ENCODE measurements around the gene ETHE1.

- TF ChIP-seq CTCF (IDR thresholded peaks at IDR 0.05; ENCODE audit: control extremely low read depth in 1 of 3, insufficient read depth in 1 of 3, low read depth in 1 of 3, low read length in 3 of 3), result no peak
- no peak for TF ChIP-seq POLR2A (IDR thresholded peaks at IDR 0.05; ENCODE audit: control extremely low read depth in 1 of 2, low read depth in 2 of 2, low read length in 2 of 2)
- TF ChIP-seq USF2 (IDR thresholded peaks at IDR 0.05; ENCODE audit: low read length), result no peak
- no peak for TF ChIP-seq JUN (IDR thresholded peaks at IDR 0.05; ENCODE audit: low read depth, low read length)
- no peak for TF ChIP-seq RAD21 (IDR thresholded peaks at IDR 0.05 in 1 of 2, conservative IDR thresholded peaks at IDR 0.05 in 1 of 2; ENCODE audit: low read depth in 2 of 2, low read length in 2 of 2)
- no peak for TF ChIP-seq EP300 (IDR thresholded peaks at IDR 0.05; ENCODE audit: borderline replicate concordance in 1 of 2, low read depth in 2 of 2, low read length in 2 of 2)
- TF ChIP-seq TEAD4 (IDR thresholded peaks at IDR 0.05; ENCODE audit: low read depth, low read length), result no peak
- TF ChIP-seq RFX5 (IDR thresholded peaks at IDR 0.05; ENCODE audit: borderline replicate concordance, low read depth, low read length), result no peak
- no peak for TF ChIP-seq ATF2 (IDR thresholded peaks at IDR 0.05; ENCODE audit: low read length)
- no peak for TF ChIP-seq POU5F1 (IDR thresholded peaks at IDR 0.05; ENCODE audit: low read depth, low read length)
- no peak for TF ChIP-seq RNF2 (IDR thresholded peaks at IDR 0.05; ENCODE audit: borderline replicate concordance, low read depth, low read length, missing control alignments, poor library complexity, severe bottlenecking)
- TF ChIP-seq MAX (IDR thresholded peaks at IDR 0.05), result no peak
- no peak for TF ChIP-seq CBX8 (IDR thresholded peaks at IDR 0.05; ENCODE audit: borderline replicate concordance, low read depth, low read length)
- TF ChIP-seq ATF3 (IDR thresholded peaks at IDR 0.05; ENCODE audit: insufficient read depth, low read depth, low read length), result no peak
These were observed 55.9 kb downstream of the ETHE1 start for GRCh38 chr19:43471091-43471490.

All from H1 (cell line).